ENCODE results near the gene POLL.

DNA sequence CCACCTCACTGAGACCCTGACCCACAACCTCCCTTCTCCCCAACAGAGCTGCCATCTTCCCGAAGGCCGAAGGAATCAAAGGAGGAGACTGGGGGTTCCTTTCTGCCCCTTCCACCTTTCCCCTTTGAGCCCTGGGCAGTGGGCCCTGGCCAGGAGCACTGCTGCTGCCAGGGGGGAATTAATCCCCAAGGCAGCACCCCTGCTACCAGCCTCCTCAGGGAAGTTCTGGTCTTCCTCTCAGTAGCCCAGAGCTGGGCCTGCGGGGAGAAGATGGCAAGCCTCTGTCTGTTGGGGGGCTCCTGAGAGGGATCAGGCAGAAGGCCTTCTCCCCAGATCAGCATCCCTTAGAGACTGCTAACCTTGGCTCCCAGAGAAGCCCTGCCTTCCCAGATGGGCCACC is 25.6 kb upstream of the POLL start:
- no peak for TF ChIP-seq POLR2A (IDR thresholded peaks at IDR 0.05)
- TF ChIP-seq, protein P1, sequence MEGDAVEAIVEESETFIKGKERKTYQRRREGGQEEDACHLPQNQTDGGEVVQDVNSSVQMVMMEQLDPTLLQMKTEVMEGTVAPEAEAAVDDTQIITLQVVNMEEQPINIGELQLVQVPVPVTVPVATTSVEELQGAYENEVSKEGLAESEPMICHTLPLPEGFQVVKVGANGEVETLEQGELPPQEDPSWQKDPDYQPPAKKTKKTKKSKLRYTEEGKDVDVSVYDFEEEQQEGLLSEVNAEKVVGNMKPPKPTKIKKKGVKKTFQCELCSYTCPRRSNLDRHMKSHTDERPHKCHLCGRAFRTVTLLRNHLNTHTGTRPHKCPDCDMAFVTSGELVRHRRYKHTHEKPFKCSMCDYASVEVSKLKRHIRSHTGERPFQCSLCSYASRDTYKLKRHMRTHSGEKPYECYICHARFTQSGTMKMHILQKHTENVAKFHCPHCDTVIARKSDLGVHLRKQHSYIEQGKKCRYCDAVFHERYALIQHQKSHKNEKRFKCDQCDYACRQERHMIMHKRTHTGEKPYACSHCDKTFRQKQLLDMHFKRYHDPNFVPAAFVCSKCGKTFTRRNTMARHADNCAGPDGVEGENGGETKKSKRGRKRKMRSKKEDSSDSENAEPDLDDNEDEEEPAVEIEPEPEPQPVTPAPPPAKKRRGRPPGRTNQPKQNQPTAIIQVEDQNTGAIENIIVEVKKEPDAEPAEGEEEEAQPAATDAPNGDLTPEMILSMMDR (IDR thresholded peaks at IDR 0.05) = no peak
